ENCODE results near the gene ANKS1B.

DNA sequence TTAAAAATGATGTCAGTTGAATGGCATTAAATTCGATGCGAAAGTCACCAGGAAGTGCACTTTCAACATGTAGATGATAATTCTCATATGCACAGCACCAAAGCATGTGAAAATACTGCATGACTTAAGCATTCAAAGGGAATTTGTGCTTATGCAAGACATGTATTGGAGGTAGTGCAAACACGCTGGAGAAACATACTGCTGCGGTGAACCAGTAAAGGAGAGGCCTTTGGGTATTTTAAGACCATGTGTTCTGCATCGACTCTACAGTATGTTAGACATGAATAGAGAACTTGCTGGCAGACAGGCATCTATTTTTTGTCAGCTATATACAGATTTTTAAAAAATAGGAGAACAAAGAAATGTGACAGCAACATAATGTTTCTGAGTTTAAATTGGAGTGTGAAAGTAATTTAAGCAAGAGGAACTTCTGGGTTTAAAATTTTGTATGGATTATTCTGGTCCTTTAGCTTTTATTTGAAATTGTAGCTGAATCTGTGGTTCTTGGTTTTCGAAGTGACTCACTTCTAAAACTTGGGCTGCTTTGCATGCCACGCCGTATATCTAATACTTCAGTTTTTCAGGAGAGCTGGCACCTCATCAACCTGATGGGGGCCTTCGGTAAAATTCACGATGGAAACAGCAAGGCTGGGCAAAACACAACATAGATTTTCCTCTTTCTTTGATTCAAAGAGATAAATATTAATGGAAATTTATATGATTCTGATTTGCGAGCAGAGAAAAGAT is 930.9 kb downstream of the ANKS1B start:
- TF ChIP-seq EZH2phosphoT487 (IDR thresholded peaks at IDR 0.05; ENCODE audit: borderline replicate concordance) (no peak), CTCF (conservative IDR thresholded peaks at IDR 0.05; ENCODE audit: low read length) (no peak)
